Measurements from ENCODE around the gene FHIP1B.

GRCh38 chr11:6197466-6198200 is 36.8 kb downstream of the FHIP1B start:
- TF ChIP-seq POLR2A (IDR thresholded peaks at IDR 0.05): no peak
- TF ChIP-seq, protein P1, sequence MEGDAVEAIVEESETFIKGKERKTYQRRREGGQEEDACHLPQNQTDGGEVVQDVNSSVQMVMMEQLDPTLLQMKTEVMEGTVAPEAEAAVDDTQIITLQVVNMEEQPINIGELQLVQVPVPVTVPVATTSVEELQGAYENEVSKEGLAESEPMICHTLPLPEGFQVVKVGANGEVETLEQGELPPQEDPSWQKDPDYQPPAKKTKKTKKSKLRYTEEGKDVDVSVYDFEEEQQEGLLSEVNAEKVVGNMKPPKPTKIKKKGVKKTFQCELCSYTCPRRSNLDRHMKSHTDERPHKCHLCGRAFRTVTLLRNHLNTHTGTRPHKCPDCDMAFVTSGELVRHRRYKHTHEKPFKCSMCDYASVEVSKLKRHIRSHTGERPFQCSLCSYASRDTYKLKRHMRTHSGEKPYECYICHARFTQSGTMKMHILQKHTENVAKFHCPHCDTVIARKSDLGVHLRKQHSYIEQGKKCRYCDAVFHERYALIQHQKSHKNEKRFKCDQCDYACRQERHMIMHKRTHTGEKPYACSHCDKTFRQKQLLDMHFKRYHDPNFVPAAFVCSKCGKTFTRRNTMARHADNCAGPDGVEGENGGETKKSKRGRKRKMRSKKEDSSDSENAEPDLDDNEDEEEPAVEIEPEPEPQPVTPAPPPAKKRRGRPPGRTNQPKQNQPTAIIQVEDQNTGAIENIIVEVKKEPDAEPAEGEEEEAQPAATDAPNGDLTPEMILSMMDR (IDR thresholded peaks at IDR 0.05): no peak
